ENCODE results near the gene EIF3CL.
"Not testable (repeated sequence)": the region's sequence is repeated elsewhere in the genome, so short reads cannot be mapped to it uniquely, and the experiment has no call there.

Gene EIF3CL

GRCh38 chr16:28403220-28404072 lies at the start of gene EIF3CL:
TSS of gene EIF3CL (minus strand) at chr16:28403841. CDS start at chr16:28403618, 223 bp downstream.
- not testable (repeated sequence) for DNase-seq (ENCODE audit: low read depth in 2 of 2)

GRCh38 chr16:28447081-28447480 lies 43.4 kb upstream of the EIF3CL start:
- DNase-seq (ENCODE audit: low read depth in 2 of 2): not testable (repeated sequence)

DNA sequence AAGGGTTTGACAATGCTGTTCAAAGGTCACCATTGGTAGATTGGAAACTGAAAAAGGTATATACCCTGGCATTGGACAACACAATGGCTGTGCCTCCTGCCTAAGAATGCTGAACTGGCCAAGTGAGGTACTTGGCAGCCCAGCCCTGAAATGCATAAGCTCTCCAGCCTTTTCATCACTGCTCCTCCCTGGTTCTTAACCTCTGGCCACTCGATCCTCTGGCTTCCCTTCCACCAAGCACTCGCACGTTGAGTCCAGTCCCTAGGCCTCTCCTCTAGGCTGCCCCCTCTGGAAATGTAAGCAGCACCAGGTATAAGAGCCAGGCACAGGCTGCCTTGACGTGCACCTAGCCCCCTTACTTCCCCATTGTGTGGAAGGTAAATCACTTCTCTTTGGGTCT lies 42.7 kb upstream of the EIF3CL start:
- DNase-seq (ENCODE audit: low read depth in 2 of 2): not testable (repeated sequence)

- not testable (repeated sequence) for DNase-seq (ENCODE audit: low read depth in 2 of 2)
These were observed 40.3 kb upstream of the EIF3CL start for GRCh38 chr16:28443943-28444342.

DNA sequence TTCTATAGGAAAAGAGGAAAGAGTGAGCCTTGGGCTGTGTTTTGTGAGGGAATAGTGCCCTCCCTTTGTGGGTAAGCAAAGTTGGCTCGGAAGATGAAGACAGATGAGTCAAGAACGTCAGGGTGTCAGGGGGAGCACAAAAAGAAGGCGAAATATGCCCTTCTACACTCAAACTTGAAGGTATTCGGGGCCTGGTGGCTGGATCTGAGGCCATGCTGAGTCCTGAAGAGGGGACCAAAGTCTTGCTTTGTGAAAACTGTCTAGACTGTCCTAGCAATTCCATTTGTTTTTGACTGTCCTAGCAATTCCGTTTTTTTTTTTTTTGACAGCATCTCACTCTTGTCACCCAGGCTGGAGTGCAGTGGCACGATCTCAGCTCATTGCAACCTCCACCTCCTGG lies 35.3 kb upstream of the EIF3CL start:
- DNase-seq (ENCODE audit: low read depth in 2 of 2): not testable (repeated sequence)

DNA sequence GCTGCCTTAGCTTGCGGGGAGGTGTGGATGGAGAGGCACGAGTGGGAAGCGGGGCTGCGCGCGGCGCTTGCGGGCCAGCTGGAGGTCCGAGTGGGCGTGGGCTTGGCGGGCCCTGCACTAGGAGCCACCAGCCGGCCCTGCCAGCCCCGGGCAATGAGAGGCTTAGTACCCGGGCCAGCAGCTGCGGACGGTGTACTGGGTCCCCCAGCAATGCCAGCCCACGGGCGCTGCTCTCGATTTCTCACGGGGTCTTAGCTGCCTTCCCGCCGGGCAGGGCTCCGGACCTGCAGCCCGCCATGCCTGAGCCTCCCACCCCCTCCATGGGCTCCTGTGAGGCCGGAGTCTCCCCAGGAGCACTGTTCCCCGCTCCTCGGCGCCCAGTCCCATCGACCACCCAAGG lies 31.7 kb upstream of the EIF3CL start:
- not testable (repeated sequence) for DNase-seq (ENCODE audit: low read depth in 2 of 2)

- not testable (repeated sequence) for DNase-seq (ENCODE audit: low read depth in 2 of 2)
These were observed 22.5 kb upstream of the EIF3CL start for GRCh38 chr16:28426060-28426680.

DNA sequence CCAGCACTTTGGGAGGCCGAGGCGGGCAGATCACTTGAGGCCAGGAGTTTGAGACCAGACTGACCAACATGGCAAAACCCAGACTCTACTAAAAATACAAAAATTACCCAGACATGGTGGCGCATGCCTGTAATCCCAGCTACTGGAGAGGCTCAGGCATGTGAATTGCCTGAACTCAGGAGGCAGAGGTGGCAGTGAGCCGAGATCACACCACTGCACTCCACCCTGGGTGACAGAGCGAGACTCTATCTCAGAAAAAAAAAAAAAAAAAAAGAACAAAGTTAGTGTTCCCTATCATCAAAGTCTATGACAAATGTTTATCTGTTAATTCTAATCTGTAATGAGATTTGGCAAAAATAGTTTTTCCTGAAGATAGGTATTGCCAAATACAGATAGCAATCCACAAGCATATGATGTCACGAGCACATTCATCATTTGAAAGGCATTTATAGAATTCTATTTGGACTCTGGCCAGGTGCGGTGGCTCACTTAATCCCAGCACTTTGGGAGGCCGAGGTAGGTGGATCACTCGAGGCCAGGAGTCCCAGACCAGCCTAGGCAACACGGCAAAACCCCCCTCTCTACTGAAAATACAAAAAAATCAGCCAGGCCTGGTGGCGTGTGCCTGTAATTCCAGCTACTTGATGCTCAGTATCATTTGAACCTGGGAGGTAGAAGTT lies 17.6 kb upstream of the EIF3CL start:
- DNase-seq (ENCODE audit: low read depth in 2 of 2): not testable (repeated sequence)

- not testable (repeated sequence) for DNase-seq (ENCODE audit: low read depth in 2 of 2)
These were observed 13.4 kb upstream of the EIF3CL start for GRCh38 chr16:28417033-28417432.

- DNase-seq (ENCODE audit: low read depth in 2 of 2): not testable (repeated sequence)
These were observed 10.9 kb upstream of the EIF3CL start for GRCh38 chr16:28414530-28414929.

GRCh38 chr16:28413585-28413984 lies 9.9 kb upstream of the EIF3CL start:
- not testable (repeated sequence) for DNase-seq (ENCODE audit: low read depth in 2 of 2)

DNA sequence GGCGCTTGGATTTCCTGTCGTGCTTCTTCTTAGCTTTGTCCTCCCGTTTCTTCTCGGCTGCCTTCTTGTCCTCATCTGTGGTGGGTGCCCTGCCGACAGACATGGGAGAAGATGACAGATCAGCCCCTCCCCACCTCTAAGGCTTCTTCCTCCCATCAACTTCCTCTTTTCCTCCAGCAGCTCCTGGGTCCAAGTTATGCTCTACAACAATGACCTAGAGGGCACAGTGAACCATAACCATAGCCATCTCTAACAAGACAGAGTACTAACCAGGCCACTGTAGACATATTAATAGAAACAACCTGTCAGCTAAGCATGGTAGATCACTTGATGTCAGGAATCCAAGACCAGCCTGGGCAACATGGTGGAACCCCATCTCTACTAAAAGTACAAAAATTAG lies 11.6 kb downstream of the EIF3CL start:
- DNase-seq (ENCODE audit: low read depth in 2 of 2): not testable (repeated sequence)

GRCh38 chr16:28382177-28382867 lies 21.3 kb downstream of the EIF3CL start:
- not testable (repeated sequence) for DNase-seq (ENCODE audit: low read depth in 2 of 2)

- DNase-seq (ENCODE audit: low read depth in 2 of 2): not testable (repeated sequence)
These were observed 25.8 kb downstream of the EIF3CL start for GRCh38 chr16:28377822-28378221.

DNA sequence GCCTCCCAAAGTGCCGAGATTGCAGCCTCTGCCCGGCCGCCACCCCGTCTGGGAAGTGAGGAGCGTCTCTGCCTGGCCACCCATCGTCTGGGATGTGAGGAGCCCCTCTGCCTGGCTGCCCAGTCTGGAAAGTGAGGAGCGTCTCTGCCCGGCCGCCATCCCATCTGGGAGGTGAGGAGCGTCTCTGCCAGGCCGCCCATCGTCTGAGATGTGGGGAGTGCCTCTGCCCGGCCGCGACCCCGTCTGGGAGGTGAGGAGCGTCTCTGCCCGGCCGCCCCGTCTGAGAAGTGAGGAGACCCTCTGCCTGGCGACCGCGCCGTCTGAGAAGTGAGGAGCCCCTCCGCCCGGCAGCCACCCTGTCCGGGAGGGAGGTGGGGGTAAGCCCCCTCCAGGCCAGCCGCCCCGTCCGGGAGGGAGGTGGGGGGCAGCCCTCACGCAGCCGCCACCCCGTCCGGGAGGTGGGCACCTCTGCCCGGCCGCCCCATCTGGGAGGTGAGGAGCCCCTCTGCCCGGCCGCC lies 26.5 kb downstream of the EIF3CL start:
- DNase-seq (ENCODE audit: low read depth in 2 of 2): not testable (repeated sequence)

DNA sequence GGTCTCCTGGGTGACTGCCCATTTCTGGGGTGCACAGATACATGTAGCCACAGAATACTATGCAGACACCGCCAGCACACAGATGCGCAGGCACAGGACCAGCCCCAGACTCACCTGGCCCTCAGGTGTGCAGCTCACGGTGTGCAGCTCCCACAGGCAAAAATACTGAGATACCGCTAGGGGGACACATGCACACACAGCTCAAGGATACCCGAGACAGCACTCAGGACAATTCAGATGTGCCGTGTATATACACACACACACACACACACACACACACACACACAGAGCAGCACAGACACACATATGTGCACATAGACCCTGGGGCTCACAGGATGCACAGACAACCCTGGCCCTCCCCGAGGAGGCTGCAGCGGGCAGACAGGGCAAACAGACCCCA lies 28.5 kb downstream of the EIF3CL start:
- not testable (repeated sequence) for DNase-seq (ENCODE audit: low read depth in 2 of 2)

- DNase-seq (ENCODE audit: low read depth in 2 of 2): not testable (repeated sequence)
These were observed 29.4 kb downstream of the EIF3CL start for GRCh38 chr16:28374281-28374680.

- not testable (repeated sequence) for DNase-seq (ENCODE audit: low read depth in 2 of 2)
These were observed 35.7 kb downstream of the EIF3CL start for GRCh38 chr16:28367926-28368325.

GRCh38 chr16:28364268-28365173 lies 39.1 kb downstream of the EIF3CL start:
- DNase-seq (ENCODE audit: low read depth in 2 of 2): not testable (repeated sequence)

DNA sequence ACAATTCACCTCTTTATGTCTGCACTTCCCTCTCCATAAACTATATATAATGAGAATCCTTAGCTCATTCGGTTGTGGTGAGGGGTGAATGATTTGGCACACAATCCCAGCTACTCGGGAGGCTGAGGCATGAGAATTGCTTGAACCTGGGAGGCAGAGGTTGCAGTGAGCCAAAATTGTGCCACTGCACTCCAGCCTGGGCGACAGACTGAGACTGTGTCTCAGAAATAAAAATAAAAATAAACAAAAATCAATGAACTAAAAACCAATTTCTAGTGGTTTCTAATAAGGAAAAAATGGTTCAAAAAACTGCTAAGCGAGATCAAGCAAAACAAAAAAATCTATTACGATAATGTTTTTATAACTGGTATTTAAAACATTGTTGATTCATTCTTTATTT lies 40.2 kb downstream of the EIF3CL start, which contains the start of gene NPIPB6:
Gene NPIPB6 (minus strand): TSS at position 101 of the 400 bp plus-strand sequence. CDS start 686 bp downstream, outside the sequence.
- not testable (repeated sequence) for DNase-seq (ENCODE audit: low read depth in 2 of 2)
